Mucosa of descending colon (tissue), 3 donors: Measurements from ENCODE around the gene ADAMTS4. TPM values are rescaled to one million over a fixed set of nuclear protein-coding genes. Genes with fewer than 3 reads are reported as not detected.

Experiments used
- ATAC-seq: fragments of 200-7000 bp; cut with Tn5 transposase; one replicate; pipeline ENCODE4 v1.9.1; 2020; ENCODE audit warnings: mild to moderate bottlenecking, moderate library complexity
- DNase-seq, 3 donors: peaks; one replicate each; pipeline ENCODE4 v3.0.0-alpha.2; 2020
- H3K36me3 ChIP-seq: fragments of 200-600 bp; one replicate; pipeline ENCODE4 v1.8.0; 2021; ENCODE audit warnings: low read depth, mild to moderate bottlenecking
- H3K4me1 ChIP-seq: fragments of 200-600 bp; one replicate; pipeline ENCODE4 v1.8.0; 2021; ENCODE audit warnings: low read depth, mild to moderate bottlenecking
- H3K4me3 ChIP-seq: fragments of 200-600 bp; one replicate; pipeline ENCODE4 v1.8.0; 2021; ENCODE audit warnings: mild to moderate bottlenecking
- H3K9me3 ChIP-seq: fragments of 200-600 bp; one replicate; pipeline ENCODE4 v1.8.0; 2021; ENCODE audit warnings: mild to moderate bottlenecking
- intact Hi-C, 2 donors: fragments of 100-400 bp; cut with DNase I in 1 of 2; cut with micrococcal nuclease in 1 of 2; formaldehyde crosslinking; loops; one replicate each; pipeline versions ENCODE4 v1.11.0 to v1.11.1; 2022; cut with DNase I, micrococcal nuclease
- long read RNA-seq, 2 donors: library from polyadenylated mRNA; unstranded; transcript quantifications; one replicate each; pipeline ENCODE4 v2.0.0, GENCODE V29; 2019 to 2021
- total RNA-seq, 3 donors: library from RNA; stranded (reverse); fragmentation: NEBNext Ultra II Directional in 2 of 3; extraction: Animal tissue kit (Norgen Biotek cat#: 25700) in 2 of 3; gene quantifications; one replicate each; pipeline versions ENCODE4 v1.2.1 to v1.2.4, GENCODE V29; 2021 to 2023
- TF ChIP-seq, protein P1 (sequence below): fragments of 200-600 bp; IDR thresholded peaks from one replicate; pipeline ENCODE4 v1.8.0; 2022; ENCODE audit warnings: antibody characterized with exemption, mild to moderate bottlenecking
- donor health status: DM: no; HTN: no; CAD: no; lungs with moderate emphysema.
- donor health status: DM: no; HTN: no; CAD: no.
- donor health status: DM: no; HTN: yes; CAD: no.

Gene ADAMTS4, protein sequence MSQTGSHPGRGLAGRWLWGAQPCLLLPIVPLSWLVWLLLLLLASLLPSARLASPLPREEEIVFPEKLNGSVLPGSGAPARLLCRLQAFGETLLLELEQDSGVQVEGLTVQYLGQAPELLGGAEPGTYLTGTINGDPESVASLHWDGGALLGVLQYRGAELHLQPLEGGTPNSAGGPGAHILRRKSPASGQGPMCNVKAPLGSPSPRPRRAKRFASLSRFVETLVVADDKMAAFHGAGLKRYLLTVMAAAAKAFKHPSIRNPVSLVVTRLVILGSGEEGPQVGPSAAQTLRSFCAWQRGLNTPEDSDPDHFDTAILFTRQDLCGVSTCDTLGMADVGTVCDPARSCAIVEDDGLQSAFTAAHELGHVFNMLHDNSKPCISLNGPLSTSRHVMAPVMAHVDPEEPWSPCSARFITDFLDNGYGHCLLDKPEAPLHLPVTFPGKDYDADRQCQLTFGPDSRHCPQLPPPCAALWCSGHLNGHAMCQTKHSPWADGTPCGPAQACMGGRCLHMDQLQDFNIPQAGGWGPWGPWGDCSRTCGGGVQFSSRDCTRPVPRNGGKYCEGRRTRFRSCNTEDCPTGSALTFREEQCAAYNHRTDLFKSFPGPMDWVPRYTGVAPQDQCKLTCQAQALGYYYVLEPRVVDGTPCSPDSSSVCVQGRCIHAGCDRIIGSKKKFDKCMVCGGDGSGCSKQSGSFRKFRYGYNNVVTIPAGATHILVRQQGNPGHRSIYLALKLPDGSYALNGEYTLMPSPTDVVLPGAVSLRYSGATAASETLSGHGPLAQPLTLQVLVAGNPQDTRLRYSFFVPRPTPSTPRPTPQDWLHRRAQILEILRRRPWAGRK
- total RNA-seq, result 1 to 10 TPM in 2 of 3 donors, under 1 TPM in 1; 0.96 to 7.2 (median 3.8) TPM
- long read RNA-seq, donor 1, full-length matches to known transcripts, result 1 of 8 reads
- long read RNA-seq, donor 1, partial matches to known transcripts, result 4 of 8 reads
- long read RNA-seq, donor 1, other reads (novel, unspliced or antisense), result 3 of 8 reads
- long read RNA-seq, donor 2, full-length matches to known transcripts, result 1 of 1 reads
- long read RNA-seq, donor 2, partial matches to known transcripts, result 0 of 1 reads
- long read RNA-seq, donor 2, other reads (novel, unspliced or antisense), result 0 of 1 reads

DNA sequence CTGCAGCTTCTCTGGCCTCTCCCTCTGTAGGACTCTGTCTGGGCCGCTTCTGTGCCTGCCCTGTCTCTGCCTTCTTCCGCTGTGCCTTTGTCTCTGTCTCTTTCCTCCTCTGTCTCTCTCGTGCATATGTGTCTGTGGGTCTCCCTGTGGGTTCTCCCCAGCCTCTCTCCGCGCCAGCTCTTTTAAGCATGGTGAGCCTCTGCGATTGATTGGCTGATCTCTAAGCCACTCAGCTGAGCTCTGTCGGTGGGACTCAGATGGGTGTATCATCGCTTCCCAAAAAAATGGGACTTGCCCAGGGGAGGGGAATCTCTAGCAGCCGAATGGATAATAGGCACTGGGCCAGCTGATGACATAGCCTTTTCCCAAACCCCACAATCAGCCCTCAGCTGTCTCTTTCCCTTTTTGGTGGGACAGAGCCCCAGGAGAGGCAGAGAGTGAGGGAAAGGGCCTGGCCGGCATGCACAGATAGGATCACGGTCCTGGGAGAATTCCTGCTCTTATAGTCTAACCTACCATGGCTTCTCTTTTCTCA, at the start of gene ADAMTS4:
ADAMTS4 (minus strand) TSS at position 158 of the 535 bp plus-strand sequence. CDS start 427 bp downstream, outside the sequence.
- ATAC-seq (no peak), DNase-seq (peak in 1 of 3 donors; percentile 49)
- TF ChIP-seq, protein P1, sequence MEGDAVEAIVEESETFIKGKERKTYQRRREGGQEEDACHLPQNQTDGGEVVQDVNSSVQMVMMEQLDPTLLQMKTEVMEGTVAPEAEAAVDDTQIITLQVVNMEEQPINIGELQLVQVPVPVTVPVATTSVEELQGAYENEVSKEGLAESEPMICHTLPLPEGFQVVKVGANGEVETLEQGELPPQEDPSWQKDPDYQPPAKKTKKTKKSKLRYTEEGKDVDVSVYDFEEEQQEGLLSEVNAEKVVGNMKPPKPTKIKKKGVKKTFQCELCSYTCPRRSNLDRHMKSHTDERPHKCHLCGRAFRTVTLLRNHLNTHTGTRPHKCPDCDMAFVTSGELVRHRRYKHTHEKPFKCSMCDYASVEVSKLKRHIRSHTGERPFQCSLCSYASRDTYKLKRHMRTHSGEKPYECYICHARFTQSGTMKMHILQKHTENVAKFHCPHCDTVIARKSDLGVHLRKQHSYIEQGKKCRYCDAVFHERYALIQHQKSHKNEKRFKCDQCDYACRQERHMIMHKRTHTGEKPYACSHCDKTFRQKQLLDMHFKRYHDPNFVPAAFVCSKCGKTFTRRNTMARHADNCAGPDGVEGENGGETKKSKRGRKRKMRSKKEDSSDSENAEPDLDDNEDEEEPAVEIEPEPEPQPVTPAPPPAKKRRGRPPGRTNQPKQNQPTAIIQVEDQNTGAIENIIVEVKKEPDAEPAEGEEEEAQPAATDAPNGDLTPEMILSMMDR, result no peak
- Histone ChIP-seq H3K36me3 (no peaks in the 10 kb centered on the region), H3K4me3 (no peak within 1 kb of the TSS), H3K4me1 (peaks cover 23% of the 10 kb centered on the region), H3K9me3 (no peaks in the 10 kb centered on the region)
- intact Hi-C loops, result loop anchor here in 1 of 2 donors (10.0 kb wide), 1 partner anchor 186 kb away; no protein-coding TSS in a partner anchor

DNA sequence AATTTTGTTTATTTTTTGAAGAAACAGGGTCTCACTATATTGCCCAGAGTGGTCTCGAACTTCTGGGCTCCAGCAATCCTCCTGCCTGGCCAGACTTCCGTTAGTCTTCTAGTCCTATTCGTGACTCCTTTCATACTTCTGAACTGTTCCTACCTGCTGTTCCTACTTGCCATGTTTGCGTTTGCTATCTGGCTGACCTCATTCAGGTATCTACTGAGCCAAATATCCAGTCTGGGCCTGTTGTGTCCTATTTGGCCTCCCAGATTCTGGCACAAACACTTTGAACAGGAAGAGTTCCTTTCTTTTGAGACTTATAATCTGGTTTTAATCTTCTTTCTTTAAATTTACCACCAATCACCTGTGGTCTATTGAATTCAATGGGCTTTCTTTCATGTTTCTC, 46.0 kb upstream of the ADAMTS4 start:
- TF ChIP-seq, protein P1, result no peak

DNA sequence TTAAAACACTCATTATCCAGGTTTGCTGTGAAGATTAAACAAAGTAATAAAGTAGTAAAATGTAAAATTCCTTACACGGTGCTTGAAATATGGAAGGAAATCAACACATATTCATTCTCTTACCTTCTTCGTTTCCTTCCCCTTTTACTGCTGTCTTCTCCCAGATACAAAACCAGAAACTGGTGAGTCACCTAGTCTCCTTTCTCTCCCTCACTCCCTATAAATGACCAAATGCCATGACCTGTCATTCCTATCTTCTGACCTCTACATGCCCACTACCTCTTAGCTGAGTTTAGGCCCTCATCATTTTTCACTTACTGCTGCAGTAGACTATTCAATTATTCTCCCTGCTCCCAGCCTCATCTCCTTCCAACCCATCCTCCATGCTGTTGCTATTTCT, 43.5 kb upstream of the ADAMTS4 start:
- TF ChIP-seq, protein P1, result no peak
- ATAC-seq (no peak), DNase-seq (no peak)
- no peaks in the 10 kb centered on the region for H3K36me3 ChIP-seq
- intact Hi-C loops, result no loop called here
- no peaks in the 10 kb centered on the region for H3K4me1 ChIP-seq
- H3K9me3 ChIP-seq, result no peaks in the 10 kb centered on the region
- H3K4me3 ChIP-seq, result no peak overlapping the region

More for the DNA sequence above, 46.0 kb upstream of the ADAMTS4 start:
- H3K9me3 ChIP-seq, result no peaks in the 10 kb centered on the region
- DNase-seq (no peak), ATAC-seq (no peak)
- H3K4me1 ChIP-seq, result no peaks in the 10 kb centered on the region
- no peaks in the 10 kb centered on the region for H3K36me3 ChIP-seq
- intact Hi-C loops, result no loop called here
- H3K4me3 ChIP-seq, result no peak overlapping the region

DNA sequence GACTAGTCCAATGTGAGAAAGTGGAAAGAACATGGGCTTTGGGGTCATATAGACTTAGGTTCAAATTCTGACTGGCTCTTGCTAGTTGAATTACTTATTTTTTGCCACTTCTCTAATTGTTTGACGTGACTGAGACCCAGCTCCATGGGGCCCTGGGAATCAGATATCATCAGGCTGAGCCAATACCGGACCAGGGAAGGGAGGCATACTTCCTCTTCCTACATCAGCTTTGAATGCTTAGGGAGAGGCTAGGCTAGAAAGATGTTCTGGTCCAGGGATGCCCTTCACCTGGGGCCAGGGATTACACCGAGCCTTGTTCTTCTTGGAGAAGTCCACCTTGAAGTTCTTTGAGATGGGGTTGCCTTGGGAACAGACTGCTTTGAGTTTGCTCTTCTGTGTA, 42.8 kb upstream of the ADAMTS4 start:
- H3K9me3 ChIP-seq, result no peaks in the 10 kb centered on the region
- intact Hi-C loops, result no loop called here
- H3K4me3 ChIP-seq, result no peak overlapping the region
- ATAC-seq (no peak), DNase-seq (no peak)
- TF ChIP-seq, protein P1, result no peak
- no peaks in the 10 kb centered on the region for H3K4me1 ChIP-seq
- no peaks in the 10 kb centered on the region for H3K36me3 ChIP-seq

DNA sequence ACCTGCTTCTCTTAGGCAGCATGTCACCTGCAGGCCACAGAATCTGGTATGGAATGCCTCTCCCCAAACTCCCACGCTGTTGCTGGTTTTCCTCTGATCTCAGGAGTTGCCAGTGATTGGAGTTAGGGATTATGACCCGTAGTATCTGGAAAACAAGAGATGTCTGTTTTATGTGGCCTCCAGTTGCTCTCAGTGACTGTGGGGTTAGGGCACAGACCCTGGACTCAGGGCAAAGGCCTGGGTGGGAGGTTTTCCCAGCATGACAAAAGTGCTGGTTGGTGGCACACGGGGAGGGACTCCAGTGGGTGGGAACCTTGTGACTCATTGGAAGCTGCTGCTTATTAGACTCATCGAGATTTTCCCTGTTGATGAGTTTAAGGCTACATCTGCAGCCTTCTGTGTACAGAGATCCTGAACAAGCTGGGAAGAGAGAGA, 39.2 kb upstream of the ADAMTS4 start, which contains the start of gene NR1I3:
NR1I3 (minus strand) TSS at position 165 of the 435 bp plus-strand sequence. CDS start 1,638 bp downstream, outside the sequence.
- Histone ChIP-seq H3K4me3 (no peak within 1 kb of the TSS), H3K9me3 (no peaks in the 10 kb centered on the region), H3K36me3 (no peaks in the 10 kb centered on the region), H3K4me1 (no peaks in the 10 kb centered on the region)
- ATAC-seq (no peak), DNase-seq (no peak)
- intact Hi-C loops, result no loop called here
- TF ChIP-seq, protein P1, result no peak
